ENCODE results near the gene KERA. TPM values are rescaled to one million over a fixed set of nuclear protein-coding genes. Genes with fewer than 3 reads are reported as not detected.

Gene KERA
- total and polyA plus RNA-seq, 9 of the 15 experiments (the other 6 are each of a cell fraction or from before 2014, with no cell fraction given): not detected

DNA sequence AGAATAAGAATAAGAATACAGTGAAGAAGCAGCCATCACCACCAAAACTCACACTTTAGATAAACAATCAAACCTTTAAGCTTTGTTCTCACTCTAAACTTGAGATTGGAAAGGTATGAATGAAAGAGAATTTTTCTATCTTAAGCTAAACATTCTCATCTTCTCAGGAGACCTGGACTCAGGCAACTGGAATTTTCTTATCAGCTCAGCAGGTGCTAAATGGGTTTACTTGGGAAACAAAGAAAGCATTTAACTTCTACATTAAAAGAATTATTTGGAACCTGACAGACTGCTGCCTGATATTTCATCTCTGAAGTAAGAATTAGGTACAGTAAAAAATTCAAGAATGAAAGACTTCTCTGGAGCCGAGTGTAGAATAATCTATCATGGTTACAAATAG lies 20.7 kb upstream of the KERA start (continued):
- TF ChIP-seq SMARCB1 (IDR thresholded peaks at IDR 0.05; ENCODE audit: insufficient read length, low read depth): no peak

GRCh38 chr12:91077228-91077954 lies 19.6 kb upstream of the KERA start:
- TF ChIP-seq, protein P1, sequence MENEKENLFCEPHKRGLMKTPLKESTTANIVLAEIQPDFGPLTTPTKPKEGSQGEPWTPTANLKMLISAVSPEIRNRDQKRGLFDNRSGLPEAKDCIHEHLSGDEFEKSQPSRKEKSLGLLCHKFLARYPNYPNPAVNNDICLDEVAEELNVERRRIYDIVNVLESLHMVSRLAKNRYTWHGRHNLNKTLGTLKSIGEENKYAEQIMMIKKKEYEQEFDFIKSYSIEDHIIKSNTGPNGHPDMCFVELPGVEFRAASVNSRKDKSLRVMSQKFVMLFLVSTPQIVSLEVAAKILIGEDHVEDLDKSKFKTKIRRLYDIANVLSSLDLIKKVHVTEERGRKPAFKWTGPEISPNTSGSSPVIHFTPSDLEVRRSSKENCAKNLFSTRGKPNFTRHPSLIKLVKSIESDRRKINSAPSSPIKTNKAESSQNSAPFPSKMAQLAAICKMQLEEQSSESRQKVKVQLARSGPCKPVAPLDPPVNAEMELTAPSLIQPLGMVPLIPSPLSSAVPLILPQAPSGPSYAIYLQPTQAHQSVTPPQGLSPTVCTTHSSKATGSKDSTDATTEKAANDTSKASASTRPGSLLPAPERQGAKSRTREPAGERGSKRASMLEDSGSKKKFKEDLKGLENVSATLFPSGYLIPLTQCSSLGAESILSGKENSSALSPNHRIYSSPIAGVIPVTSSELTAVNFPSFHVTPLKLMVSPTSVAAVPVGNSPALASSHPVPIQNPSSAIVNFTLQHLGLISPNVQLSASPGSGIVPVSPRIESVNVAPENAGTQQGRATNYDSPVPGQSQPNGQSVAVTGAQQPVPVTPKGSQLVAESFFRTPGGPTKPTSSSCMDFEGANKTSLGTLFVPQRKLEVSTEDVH (IDR thresholded peaks at IDR 0.05; ENCODE audit: low read depth, partially characterized antibody): no peak
- TF ChIP-seq ZNF224 (CRISPR knock-in tag; IDR thresholded peaks at IDR 0.05) (no peak), CCNT2 (IDR thresholded peaks at IDR 0.05; ENCODE audit: borderline replicate concordance, extremely low read depth, insufficient read length, low read depth, low read length) (no peak), ZNF134 (CRISPR knock-in tag; conservative IDR thresholded peaks at IDR 0.05) (no peak), NFYB (IDR thresholded peaks at IDR 0.05; ENCODE audit: extremely low read depth, insufficient read length) (no peak), EP400 (IDR thresholded peaks at IDR 0.05) (no peak)
- WGBS (ENCODE audit: insufficient coverage, low coverage, missing lambda C conversion rate): 1% methylated on average over 5 of the region's 5 CpGs
- in situ Hi-C loops (cut with MboI): no loop called here
- H3K9me3 ChIP-seq (replicated peaks; ENCODE audit: control insufficient read depth, insufficient read depth, low read depth, low read length): no peaks in the 10 kb centered on the region
- no peak overlapping the region for H3K9ac ChIP-seq (ENCODE audit: insufficient read depth in 1 of 2, low read depth in 2 of 2, low read length in 2 of 2)
- no peaks in the 10 kb centered on the region for H3K4me1 ChIP-seq (replicated peaks in 1 of 2; ENCODE audit: control insufficient read depth in 2 of 2, insufficient read depth in 2 of 2, low read length in 2 of 2)
- no peaks in the 10 kb centered on the region for H3K79me2 ChIP-seq (ENCODE audit: control insufficient read depth, insufficient read depth, low read length)
- intact Hi-C loops (cut with micrococcal nuclease): no loop called here
- ATAC-seq (no peak), DNase-seq (ENCODE audit: extremely low read depth in 1 of 4, low spot score in 3 of 4) (no peak), FAIRE-seq (no peak)
- no peaks in the 10 kb centered on the region for H3K27me3 ChIP-seq (ENCODE audit: control insufficient read depth in 2 of 2, insufficient read depth in 2 of 2, low read length in 2 of 2)
- no peak overlapping the region for H3K4me3 ChIP-seq
- no peaks in the 10 kb centered on the region for H4K20me1 ChIP-seq (replicated peaks; ENCODE audit: control insufficient read depth, insufficient read depth, low read length)
- no peak overlapping the region for H3K4me2 ChIP-seq (ENCODE audit: insufficient read depth, low read length)
- H3K27ac ChIP-seq (ENCODE audit: extremely low read depth, low read depth, low read length): no peak overlapping the region
- ChIA-PET POLR2A (no interaction called here), CTCF (ENCODE audit: low intra/inter-chr PET ratio) (no interaction called here)
- H3K9me1 ChIP-seq (ENCODE audit: control insufficient read depth, insufficient read depth, low read length): no peaks in the 10 kb centered on the region
- no TSS peak for BruUV-seq (replicated peaks)
- no peak overlapping the region for H2AFZ ChIP-seq (ENCODE audit: low read depth, low read length)
- no peaks in the 10 kb centered on the region for H3K36me3 ChIP-seq (ENCODE audit: control insufficient read depth, insufficient read depth, low read length)
